ENCODE measurements around the gene FAH. TPM values are rescaled to one million over a fixed set of nuclear protein-coding genes. Genes with fewer than 3 reads are reported as not detected.
A peak's percentile ranks its signal among the peaks of the same experiment; 100 is the strongest.

FAH gene
- total and polyA plus RNA-seq, 9 of the 15 experiments (the other 6 are each of a cell fraction or from before 2014, with no cell fraction given) = 66.8 to 310 (median 103) TPM

DNA sequence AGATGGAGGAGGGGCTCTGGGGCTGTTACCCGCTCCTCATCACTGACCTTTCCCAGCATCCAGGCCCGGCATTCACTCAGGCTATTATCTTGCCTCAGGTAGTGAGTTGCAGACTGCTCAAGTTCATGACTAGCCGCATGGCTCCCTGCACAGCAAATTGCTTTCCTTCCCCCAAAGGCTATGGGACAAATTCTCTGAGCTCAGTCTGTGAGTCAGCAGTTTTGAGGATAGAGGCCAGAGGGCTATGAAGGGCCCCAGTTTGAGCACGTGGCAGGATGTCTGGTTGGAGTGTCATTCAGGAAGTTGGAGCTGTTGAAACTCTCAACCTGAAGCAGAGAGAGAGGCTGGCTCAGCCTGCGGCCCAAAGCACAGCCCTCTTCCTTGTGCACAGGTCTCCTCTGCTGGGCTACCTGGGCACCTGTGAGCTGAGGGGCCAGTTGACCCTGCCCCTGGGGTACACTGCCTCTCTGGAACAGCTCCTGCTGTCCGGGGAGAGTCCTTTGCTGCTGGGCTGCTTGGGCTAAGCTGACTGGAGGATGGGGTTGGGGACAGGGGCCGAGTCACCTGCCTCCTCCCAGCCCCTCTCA lies 7.9 kb downstream of the FAH start (continued):
- TF ChIP-seq, protein P1, sequence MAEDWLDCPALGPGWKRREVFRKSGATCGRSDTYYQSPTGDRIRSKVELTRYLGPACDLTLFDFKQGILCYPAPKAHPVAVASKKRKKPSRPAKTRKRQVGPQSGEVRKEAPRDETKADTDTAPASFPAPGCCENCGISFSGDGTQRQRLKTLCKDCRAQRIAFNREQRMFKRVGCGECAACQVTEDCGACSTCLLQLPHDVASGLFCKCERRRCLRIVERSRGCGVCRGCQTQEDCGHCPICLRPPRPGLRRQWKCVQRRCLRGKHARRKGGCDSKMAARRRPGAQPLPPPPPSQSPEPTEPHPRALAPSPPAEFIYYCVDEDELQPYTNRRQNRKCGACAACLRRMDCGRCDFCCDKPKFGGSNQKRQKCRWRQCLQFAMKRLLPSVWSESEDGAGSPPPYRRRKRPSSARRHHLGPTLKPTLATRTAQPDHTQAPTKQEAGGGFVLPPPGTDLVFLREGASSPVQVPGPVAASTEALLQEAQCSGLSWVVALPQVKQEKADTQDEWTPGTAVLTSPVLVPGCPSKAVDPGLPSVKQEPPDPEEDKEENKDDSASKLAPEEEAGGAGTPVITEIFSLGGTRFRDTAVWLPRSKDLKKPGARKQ (CRISPR knock-in tag; IDR thresholded peaks at IDR 0.05) = no peak
- peak; percentile 60 for TF ChIP-seq NEUROD1 (IDR thresholded peaks at IDR 0.05; ENCODE audit: borderline replicate concordance, low read depth, low read length, partially characterized antibody)
- no peak for TF ChIP-seq KDM5B (IDR thresholded peaks at IDR 0.05; ENCODE audit: insufficient replicate concordance, low read depth, low read length)
- TF ChIP-seq, protein P2, sequence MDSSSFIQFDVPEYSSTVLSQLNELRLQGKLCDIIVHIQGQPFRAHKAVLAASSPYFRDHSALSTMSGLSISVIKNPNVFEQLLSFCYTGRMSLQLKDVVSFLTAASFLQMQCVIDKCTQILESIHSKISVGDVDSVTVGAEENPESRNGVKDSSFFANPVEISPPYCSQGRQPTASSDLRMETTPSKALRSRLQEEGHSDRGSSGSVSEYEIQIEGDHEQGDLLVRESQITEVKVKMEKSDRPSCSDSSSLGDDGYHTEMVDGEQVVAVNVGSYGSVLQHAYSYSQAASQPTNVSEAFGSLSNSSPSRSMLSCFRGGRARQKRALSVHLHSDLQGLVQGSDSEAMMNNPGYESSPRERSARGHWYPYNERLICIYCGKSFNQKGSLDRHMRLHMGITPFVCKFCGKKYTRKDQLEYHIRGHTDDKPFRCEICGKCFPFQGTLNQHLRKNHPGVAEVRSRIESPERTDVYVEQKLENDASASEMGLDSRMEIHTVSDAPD (CRISPR knock-in tag; IDR thresholded peaks at IDR 0.05) = no peak
- no peak for TF ChIP-seq POLR2AphosphoS5 (IDR thresholded peaks at IDR 0.05; ENCODE audit: control insufficient read depth, insufficient read depth, low read depth, low read length)
- TF ChIP-seq SMAD1 (IDR thresholded peaks at IDR 0.05; ENCODE audit: low read depth, low read length, partially characterized antibody) = peak; percentile 63
- no peak for TF ChIP-seq ZC3H4 (CRISPR knock-in tag; IDR thresholded peaks at IDR 0.05; ENCODE audit: borderline replicate concordance)
- TF ChIP-seq SP2 (IDR thresholded peaks at IDR 0.05; ENCODE audit: extremely low read depth, low read depth, low read length, poor library complexity, severe bottlenecking) = no peak
- TF ChIP-seq ZZZ3 (IDR thresholded peaks at IDR 0.05) = no peak
- TF ChIP-seq PURB (CRISPR knock-in tag; IDR thresholded peaks at IDR 0.05; ENCODE audit: low read depth) = no peak
- TF ChIP-seq MCM5 (IDR thresholded peaks at IDR 0.05; ENCODE audit: low read depth) = no peak
- TF ChIP-seq, protein P3, sequence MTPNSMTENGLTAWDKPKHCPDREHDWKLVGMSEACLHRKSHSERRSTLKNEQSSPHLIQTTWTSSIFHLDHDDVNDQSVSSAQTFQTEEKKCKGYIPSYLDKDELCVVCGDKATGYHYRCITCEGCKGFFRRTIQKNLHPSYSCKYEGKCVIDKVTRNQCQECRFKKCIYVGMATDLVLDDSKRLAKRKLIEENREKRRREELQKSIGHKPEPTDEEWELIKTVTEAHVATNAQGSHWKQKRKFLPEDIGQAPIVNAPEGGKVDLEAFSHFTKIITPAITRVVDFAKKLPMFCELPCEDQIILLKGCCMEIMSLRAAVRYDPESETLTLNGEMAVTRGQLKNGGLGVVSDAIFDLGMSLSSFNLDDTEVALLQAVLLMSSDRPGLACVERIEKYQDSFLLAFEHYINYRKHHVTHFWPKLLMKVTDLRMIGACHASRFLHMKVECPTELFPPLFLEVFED (CRISPR knock-in tag; conservative IDR thresholded peaks at IDR 0.05) = 0 out of 2 replicates have a peak, but pooled peaks have one; percentile 81
- TF ChIP-seq ZBTB1 (CRISPR knock-in tag; IDR thresholded peaks at IDR 0.05; ENCODE audit: borderline replicate concordance, low read depth) = no peak
- TF ChIP-seq, protein P4, sequence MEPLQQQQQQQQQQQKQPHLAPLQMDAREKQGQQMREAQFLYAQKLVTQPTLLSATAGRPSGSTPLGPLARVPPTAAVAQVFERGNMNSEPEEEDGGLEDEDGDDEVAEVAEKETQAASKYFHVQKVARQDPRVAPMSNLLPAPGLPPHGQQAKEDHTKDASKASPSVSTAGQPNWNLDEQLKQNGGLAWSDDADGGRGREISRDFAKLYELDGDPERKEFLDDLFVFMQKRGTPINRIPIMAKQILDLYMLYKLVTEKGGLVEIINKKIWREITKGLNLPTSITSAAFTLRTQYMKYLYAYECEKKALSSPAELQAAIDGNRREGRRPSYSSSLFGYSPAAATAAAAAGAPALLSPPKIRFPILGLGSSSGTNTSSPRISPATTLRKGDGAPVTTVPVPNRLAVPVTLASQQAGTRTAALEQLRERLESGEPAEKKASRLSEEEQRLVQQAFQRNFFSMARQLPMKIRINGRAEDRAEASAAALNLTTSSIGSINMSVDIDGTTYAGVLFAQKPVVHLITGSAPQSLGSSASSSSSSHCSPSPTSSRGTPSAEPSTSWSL (CRISPR knock-in tag; IDR thresholded peaks at IDR 0.05; ENCODE audit: borderline replicate concordance) = 0 out of 2 replicates have a peak, but pooled peaks have one; percentile 53
- no peak for TF ChIP-seq ZNF436 (CRISPR knock-in tag; IDR thresholded peaks at IDR 0.05)
- no peak for TF ChIP-seq NCOA6 (IDR thresholded peaks at IDR 0.05)
- TF ChIP-seq SIN3A (IDR thresholded peaks at IDR 0.05; ENCODE audit: borderline replicate concordance in 2 of 2, control insufficient read depth in 1 of 2, low read depth in 2 of 2, low read length in 2 of 2) = no peak
- TF ChIP-seq SIRT6 (IDR thresholded peaks at IDR 0.05; ENCODE audit: low read depth, low read length) = no peak
- TF ChIP-seq KDM4B (IDR thresholded peaks at IDR 0.05; ENCODE audit: borderline replicate concordance in 2 of 2, low read depth in 1 of 2) = no peak
- TF ChIP-seq ETS2 (tag; IDR thresholded peaks at IDR 0.05; ENCODE audit: borderline replicate concordance, poor library complexity, severe bottlenecking) = no peak

Data from K562 (cell line).